SK-MEL-5 (cell line): ENCODE data around the gene INTS15. TPM values are rescaled to one million over a fixed set of nuclear protein-coding genes. Genes with fewer than 3 reads are reported as not detected.

Source experiments
- DNase-seq: peaks from one replicate; pipeline ENCODE4 v3.0.0-alpha.2; 2016; ENCODE audit warnings: low read depth, low spot score
- in situ Hi-C: cut with HindIII; loops from 2 replicates; pipeline ENCODE4 v1.10.0; 2016; ENCODE audit warnings: low sequenced_read_pairs, high pct_unique_total_duplicates, low pct_unique_long_range_greater_than_20kb
- total RNA-seq: library from RNA; depleted of rRNA; stranded (reverse); fragments of >200 nt; shearing (Covaris generic); gene quantifications from 2 replicates; pipeline ENCODE4 v1.2.3, GENCODE V29; 2014; rRNA removed

The INTS15 gene
- total RNA-seq, 1 experiment from 2014 or later, result 18.5 TPM

DNA sequence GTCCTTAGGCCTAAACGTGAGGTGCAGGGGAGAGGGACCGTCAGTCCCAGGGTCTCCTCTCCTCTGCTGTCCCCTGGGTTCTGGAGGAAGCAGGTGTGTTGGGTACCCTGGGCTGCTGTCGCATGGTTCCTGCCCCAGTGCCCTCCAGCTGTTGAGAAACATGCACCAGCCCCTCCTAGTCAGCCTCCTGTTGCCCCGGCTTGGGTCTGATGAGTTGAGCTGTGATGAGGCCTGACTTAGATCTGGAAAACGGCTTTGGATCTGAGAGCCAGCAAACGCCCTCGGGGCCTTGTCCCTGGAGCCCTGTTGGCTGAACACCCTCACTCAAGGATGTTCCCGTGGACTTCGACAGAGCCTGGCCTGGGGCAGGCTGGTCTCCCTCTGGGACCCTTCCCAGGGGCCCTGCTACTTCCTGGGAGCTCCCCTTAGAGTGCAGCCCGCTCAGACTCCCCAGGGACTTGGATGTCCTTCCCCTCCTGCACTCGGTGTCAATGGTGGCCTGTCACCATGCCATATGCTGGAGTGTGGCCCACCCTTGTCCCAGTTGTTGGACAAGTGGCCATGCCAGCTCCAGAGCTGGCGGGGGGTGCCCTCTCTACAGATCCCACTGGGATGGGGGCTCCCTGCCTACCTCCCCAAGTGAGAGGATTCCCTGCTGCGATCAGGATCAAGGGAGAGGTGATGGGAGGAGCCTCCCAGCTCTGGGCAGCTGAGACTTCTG, 59.6 kb downstream of the INTS15 start:
- in situ Hi-C loops, result no loop called here

DNA sequence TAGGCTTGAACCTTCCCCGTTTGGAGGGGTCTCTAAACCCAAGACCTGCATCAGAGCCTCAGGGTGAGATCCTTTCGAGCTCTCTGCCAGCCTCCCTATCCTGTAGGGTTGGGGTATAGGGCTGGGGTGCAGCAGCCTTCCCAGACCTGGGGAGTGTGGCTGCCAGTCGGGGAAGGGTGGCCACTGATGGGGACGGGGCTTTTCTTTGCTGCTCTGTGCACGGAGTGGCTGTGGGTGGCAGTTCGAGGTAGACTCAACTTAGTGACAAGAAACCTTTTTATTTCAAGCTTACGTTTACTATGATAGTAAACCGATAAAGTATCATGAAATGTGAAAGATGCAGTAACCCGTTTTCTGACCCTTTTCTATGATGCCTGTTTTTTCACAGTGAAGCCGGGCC, 60.3 kb downstream of the INTS15 start:
- in situ Hi-C loops, result no loop called here
- no peak for DNase-seq

More for the DNA sequence above, 59.6 kb downstream of the INTS15 start:
- no peak for DNase-seq

GRCh38 chr7:6650521-6651011, 60.7 kb downstream of the INTS15 start:
- no peak for DNase-seq
- in situ Hi-C loops, result no loop called here

- DNase-seq, result no peak
- in situ Hi-C loops, result no loop called here
Measured at GRCh38 chr7:6651851-6652445, 62.1 kb downstream of the INTS15 start.

GRCh38 chr7:6652446-6653011, 62.7 kb downstream of the INTS15 start:
- DNase-seq, result no peak
- in situ Hi-C loops, result no loop called here

DNA sequence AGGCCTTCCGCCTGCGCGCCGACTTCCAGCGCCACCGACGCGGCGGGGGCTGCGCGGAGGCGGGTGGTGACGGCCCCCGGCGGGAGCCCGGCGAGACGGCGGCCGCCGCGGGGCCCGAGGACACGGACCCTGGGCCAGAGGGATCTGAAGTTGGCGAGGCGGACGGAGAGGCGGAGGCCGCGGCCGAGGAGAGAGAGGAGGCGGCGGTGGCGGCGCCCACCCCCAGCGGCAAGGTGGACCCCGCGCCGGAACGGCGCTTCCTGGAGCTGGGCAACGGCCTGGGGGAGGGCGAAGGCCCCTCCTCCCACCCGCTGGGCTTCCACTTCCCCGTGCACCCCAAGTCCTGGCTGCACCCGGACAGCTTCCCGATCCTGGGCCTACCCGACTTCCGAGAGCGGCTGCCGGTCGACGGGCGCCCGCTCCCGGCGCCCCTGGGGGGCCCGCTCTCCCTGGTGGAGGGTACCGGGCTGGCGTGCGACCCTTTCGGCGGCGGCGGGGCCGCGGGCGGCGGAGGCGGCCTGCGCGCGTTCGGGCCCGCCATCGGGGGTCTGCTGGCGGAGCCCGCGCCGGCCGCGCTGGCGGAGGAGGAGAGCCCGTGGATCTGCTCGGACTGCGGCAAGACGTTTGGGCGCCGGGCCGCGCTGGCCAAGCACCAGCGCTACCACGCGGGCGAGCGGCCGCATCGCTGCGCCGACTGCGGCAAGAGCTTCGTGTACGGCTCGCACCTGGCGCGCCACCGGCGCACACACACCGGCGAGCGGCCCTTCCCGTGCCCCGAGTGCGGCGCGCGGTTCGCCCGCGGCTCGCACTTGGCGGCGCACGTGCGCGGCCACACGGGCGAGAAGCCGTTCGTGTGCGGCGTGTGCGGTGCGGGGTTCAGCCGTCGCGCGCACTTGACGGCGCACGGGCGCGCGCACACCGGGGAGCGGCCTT, 63.5 kb downstream of the INTS15 start:
- in situ Hi-C loops, result no loop called here
- DNase-seq, result no peak

- no peak for DNase-seq
- in situ Hi-C loops, result no loop called here
Measured at GRCh38 chr7:6654113-6654841, 64.5 kb downstream of the INTS15 start.

DNA sequence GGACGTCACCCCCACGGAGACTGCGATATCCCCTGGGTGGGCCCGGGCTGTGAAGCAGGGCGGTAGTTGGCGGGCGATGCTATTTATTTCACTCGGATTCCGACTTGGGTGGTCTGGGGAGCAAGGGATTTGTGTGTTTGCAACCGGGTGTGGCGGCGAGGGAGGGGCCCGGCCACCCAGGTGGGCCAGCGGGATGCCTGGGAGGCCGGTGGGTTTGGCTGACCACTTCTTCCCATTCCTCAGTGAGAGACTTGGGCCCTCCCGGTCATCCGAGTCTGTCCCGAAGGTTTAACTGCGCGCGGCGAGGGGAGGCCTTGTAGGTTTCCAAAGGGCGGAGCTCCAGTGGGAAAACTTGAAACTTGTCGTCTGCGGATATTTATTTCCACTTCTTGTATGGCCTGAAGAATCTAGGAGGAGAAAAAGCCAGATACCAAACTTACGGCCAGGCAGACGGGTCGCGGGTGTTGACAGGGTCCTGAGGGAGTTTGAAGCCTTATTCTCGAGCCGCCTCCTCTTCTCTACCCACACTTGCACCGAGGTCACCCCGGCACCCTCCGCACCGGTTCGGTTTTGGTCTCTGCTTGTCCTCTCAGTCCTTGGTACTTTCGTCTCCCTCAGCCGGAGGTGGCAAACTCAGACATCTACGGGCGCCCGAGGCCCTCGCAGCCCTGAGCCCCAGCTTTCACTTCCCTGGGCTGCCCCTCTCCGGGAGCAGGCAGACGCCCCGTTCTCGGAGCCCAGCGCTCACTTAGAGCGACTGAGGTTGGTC, 65.2 kb downstream of the INTS15 start:
- in situ Hi-C loops, result no loop called here
- DNase-seq, result no peak

DNA sequence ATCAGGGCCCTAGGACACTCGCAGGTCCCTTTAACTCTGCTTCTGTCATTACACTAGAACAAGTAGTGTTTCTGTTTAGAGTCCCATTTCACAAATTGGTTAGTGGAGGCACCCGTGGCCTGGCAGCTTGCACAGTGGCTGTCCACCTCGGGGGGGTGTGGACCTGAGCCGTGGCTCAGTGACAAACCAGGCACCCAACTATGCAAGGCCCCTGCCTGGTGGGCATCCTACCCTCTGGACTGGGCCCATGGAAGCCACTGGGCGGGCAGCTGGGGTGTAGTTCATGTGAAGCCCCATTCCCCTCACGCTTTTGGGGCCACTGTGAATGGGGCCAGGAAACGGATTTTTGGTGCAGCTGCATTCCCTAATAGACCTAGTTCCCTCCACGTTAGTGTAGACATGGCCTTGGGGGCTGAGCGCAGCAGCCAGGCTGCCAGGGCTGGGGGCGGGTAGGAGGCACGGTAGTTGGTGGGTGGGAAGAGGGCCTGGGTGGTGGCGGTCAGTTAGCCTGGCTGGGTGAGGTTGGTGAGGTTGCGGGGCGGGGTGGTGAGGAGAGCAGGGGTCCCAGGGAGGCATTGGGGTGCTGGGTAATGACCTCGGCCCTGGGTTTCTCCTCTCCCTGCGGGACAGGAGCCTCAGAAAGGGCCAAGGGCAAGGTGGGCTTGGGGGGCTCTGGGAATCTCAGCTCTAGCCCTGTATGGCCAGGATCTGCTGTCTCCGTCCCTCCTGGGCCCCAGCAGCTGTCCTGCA, 66.0 kb downstream of the INTS15 start:
- in situ Hi-C loops, result no loop called here
- no peak for DNase-seq

DNA sequence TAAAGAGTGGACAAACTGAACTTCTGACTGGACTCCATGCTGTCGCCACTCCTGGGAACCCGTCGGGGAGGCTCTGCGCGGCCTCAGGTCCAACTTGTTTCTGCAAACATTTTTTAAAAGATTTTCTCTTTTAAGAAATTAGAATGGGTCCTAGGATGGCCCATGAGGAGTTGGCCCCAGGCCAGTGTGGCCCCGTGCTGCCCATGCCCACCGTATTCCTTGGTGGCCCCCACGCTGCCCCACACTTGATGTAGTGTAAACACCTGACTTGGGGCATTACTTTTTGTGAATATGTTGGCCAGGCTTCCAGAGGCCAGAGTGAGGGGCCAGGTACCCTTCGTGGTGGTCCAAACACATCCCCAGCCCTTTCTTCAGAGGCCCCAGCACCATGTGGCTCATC, 66.6 kb downstream of the INTS15 start:
- in situ Hi-C loops, result no loop called here

More for the DNA sequence above, 66.6 kb downstream of the INTS15 start:
- no peak for DNase-seq

Other genes with a start within 250 kb of the INTS15 start
- 19.4 and 21.0 TPM in 2 replicates for gene FAM220A, start 241.1 kb upstream of the INTS15 start, total RNA-seq
- gene RAC1, start 215.5 kb upstream of the INTS15 start, total RNA-seq, result 105 and 119 TPM in 2 replicates
- gene DAGLB, start 142.1 kb upstream of the INTS15 start, total RNA-seq, result 9.6 and 9.9 TPM in 2 replicates
- gene KDELR2, start 105.9 kb upstream of the INTS15 start, total RNA-seq, result 185 and 186 TPM in 2 replicates
- gene GRID2IP, start 38.6 kb upstream of the INTS15 start, total RNA-seq, result 0.03 TPM in 1 of 2 replicates, not detected in the other
- gene ZDHHC4, start 12.6 kb upstream of the INTS15 start, total RNA-seq, result 92.4 and 94.5 TPM in 2 replicates
- 0.16 and 0.35 TPM in 2 replicates for gene ZNF853, start 25.6 kb downstream of the INTS15 start, total RNA-seq
- gene ZNF316, start 47.3 kb downstream of the INTS15 start, total RNA-seq, result 15.5 and 18.3 TPM in 2 replicates
- 44.9 and 56.1 TPM in 2 replicates for gene ZNF12, start 116.9 kb downstream of the INTS15 start, total RNA-seq
- gene RSPH10B2, start 164.1 kb downstream of the INTS15 start, total RNA-seq, result 0.11 and 0.34 TPM in 2 replicates
- gene CCZ1B, start 236.3 kb downstream of the INTS15 start, total RNA-seq, result 36.5 and 45.2 TPM in 2 replicates